A549 (cell line): ENCODE results near the gene STK26.

ENCODE experiments used
- FOSB ChIP-seq: fragments of 250-450 bp; sonication (Bioruptor Pico); IDR thresholded peaks from 2 replicates; pipeline ENCODE4 v1.5.0; 2020; ENCODE audit warnings: mild to moderate bottlenecking, moderate library complexity
- HDAC2 ChIP-seq: fragments of 200-600 bp; sonication (generic); IDR thresholded peaks from 2 replicates; pipeline ENCODE4 v1.6.1; 2016
- KDM1A ChIP-seq: fragments of 200-600 bp; sonication (generic); IDR thresholded peaks from 2 replicates; pipeline ENCODE4 v1.6.1; 2016; ENCODE audit warnings: low read depth, mild to moderate bottlenecking
- POLR2A ChIP-seq: IDR thresholded peaks from 2 replicates; pipeline ENCODE4 v1.6.1; 2012; ENCODE audit warnings: mild to moderate bottlenecking, low read length
- RAD21 ChIP-seq, 2 experiments: fragments of >200 bp in 1 of 2; sonication (Bioruptor Twin) in 1 of 2; formaldehyde crosslinking in 1 of 2; IDR thresholded peaks in 1 of 2; conservative IDR thresholded peaks in 1 of 2; 2 replicates in 1 of 2; 3 replicates in 1 of 2; pipeline ENCODE4 v1.6.1; 2012 to 2018; ENCODE audit warnings: inconsistent platforms in 1 of 2
- RFX5 ChIP-seq: fragments of 450-650 bp; IDR thresholded peaks from 2 replicates; pipeline ENCODE4 v1.7.1; 2014; ENCODE audit warnings: antibody characterized with exemption, mild to moderate bottlenecking, moderate library complexity
- TF ChIP-seq, protein P1 (sequence below): fragments of >200 bp; sonication (Bioruptor Twin); formaldehyde crosslinking; IDR thresholded peaks from 3 replicates; pipeline ENCODE4 v1.5.1; 2016
- TF ChIP-seq, protein P2 (sequence below): fragments of 200-600 bp; sonication (generic); IDR thresholded peaks from 2 replicates; pipeline ENCODE4 v1.6.1; 2016; ENCODE audit warnings: antibody characterized with exemption, mild to moderate bottlenecking, moderate library complexity
- TF ChIP-seq, protein P3 (sequence below): IDR thresholded peaks from 2 replicates; pipeline ENCODE4 v1.6.1; 2012
- TF ChIP-seq, protein P4 (sequence below): IDR thresholded peaks from 2 replicates; pipeline ENCODE4 v1.6.1; 2012

DNA sequence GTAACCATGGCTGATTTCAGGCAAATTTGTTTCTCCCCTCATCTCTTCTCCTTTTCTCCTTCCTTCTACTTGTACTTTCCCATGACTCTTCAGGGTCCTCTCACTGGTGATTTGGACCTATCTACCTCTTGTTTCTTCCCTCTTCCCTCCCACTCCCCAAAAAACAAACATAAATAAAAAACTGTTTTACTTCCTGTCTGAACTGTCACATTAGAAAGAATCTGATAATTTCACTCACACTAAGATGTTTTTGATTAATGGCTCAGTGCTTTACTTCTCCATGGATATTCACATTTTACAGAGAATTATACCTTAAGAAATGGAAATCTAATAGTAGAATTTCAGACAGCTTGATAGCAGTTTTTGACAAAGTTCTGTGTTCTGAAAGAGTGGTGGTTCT is 7.2 kb downstream of the STK26 start:
- TF ChIP-seq, protein P1, sequence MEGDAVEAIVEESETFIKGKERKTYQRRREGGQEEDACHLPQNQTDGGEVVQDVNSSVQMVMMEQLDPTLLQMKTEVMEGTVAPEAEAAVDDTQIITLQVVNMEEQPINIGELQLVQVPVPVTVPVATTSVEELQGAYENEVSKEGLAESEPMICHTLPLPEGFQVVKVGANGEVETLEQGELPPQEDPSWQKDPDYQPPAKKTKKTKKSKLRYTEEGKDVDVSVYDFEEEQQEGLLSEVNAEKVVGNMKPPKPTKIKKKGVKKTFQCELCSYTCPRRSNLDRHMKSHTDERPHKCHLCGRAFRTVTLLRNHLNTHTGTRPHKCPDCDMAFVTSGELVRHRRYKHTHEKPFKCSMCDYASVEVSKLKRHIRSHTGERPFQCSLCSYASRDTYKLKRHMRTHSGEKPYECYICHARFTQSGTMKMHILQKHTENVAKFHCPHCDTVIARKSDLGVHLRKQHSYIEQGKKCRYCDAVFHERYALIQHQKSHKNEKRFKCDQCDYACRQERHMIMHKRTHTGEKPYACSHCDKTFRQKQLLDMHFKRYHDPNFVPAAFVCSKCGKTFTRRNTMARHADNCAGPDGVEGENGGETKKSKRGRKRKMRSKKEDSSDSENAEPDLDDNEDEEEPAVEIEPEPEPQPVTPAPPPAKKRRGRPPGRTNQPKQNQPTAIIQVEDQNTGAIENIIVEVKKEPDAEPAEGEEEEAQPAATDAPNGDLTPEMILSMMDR, result no peak
- TF ChIP-seq KDM1A (no peak), RAD21 (conservative IDR thresholded peaks at IDR 0.05 in 1 of 2, IDR thresholded peaks at IDR 0.05 in 1 of 2) (no peak), POLR2A (no peak), HDAC2 (no peak), FOSB (CRISPR knock-in tag) (no peak), RFX5 (no peak)
- TF ChIP-seq, protein P2, sequence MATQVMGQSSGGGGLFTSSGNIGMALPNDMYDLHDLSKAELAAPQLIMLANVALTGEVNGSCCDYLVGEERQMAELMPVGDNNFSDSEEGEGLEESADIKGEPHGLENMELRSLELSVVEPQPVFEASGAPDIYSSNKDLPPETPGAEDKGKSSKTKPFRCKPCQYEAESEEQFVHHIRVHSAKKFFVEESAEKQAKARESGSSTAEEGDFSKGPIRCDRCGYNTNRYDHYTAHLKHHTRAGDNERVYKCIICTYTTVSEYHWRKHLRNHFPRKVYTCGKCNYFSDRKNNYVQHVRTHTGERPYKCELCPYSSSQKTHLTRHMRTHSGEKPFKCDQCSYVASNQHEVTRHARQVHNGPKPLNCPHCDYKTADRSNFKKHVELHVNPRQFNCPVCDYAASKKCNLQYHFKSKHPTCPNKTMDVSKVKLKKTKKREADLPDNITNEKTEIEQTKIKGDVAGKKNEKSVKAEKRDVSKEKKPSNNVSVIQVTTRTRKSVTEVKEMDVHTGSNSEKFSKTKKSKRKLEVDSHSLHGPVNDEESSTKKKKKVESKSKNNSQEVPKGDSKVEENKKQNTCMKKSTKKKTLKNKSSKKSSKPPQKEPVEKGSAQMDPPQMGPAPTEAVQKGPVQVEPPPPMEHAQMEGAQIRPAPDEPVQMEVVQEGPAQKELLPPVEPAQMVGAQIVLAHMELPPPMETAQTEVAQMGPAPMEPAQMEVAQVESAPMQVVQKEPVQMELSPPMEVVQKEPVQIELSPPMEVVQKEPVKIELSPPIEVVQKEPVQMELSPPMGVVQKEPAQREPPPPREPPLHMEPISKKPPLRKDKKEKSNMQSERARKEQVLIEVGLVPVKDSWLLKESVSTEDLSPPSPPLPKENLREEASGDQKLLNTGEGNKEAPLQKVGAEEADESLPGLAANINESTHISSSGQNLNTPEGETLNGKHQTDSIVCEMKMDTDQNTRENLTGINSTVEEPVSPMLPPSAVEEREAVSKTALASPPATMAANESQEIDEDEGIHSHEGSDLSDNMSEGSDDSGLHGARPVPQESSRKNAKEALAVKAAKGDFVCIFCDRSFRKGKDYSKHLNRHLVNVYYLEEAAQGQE, result no peak
- TF ChIP-seq, protein P3, sequence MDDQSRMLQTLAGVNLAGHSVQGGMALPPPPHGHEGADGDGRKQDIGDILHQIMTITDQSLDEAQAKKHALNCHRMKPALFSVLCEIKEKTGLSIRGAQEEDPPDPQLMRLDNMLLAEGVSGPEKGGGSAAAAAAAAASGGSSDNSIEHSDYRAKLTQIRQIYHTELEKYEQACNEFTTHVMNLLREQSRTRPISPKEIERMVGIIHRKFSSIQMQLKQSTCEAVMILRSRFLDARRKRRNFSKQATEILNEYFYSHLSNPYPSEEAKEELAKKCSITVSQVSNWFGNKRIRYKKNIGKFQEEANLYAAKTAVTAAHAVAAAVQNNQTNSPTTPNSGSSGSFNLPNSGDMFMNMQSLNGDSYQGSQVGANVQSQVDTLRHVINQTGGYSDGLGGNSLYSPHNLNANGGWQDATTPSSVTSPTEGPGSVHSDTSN, result no peak
- TF ChIP-seq, protein P4, sequence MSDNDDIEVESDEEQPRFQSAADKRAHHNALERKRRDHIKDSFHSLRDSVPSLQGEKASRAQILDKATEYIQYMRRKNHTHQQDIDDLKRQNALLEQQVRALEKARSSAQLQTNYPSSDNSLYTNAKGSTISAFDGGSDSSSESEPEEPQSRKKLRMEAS, result no peak
